ACHN (cell line): ENCODE data around the gene TBATA.

Experiments used
- DNase-seq: peaks from one replicate; pipeline ENCODE4 v3.0.0-alpha.2; 2015
- in situ Hi-C: cut with HindIII; loops from 2 replicates; pipeline ENCODE4 v1.10.0; 2017; ENCODE audit warnings: low sequenced_read_pairs, low pct_ligation_motif_present, low pct_unique_long_range_greater_than_20kb

Gene TBATA, protein sequence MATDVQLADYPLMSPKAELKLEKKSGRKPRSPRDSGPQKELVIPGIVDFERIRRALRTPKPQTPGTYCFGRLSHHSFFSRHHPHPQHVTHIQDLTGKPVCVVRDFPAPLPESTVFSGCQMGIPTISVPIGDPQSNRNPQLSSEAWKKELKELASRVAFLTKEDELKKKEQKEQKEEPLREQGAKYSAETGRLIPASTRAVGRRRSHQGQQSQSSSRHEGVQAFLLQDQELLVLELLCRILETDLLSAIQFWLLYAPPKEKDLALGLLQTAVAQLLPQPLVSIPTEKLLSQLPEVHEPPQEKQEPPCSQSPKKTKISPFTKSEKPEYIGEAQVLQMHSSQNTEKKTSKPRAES

GRCh38 chr10:70785190-70785589 is at the start of gene TBATA:
Gene TBATA, minus strand, starts transcription at chr10:70785377. Its CDS starts 1,998 bp downstream, at chr10:70783379.
- in situ Hi-C loops = no loop called here
- DNase-seq = no peak

DNA sequence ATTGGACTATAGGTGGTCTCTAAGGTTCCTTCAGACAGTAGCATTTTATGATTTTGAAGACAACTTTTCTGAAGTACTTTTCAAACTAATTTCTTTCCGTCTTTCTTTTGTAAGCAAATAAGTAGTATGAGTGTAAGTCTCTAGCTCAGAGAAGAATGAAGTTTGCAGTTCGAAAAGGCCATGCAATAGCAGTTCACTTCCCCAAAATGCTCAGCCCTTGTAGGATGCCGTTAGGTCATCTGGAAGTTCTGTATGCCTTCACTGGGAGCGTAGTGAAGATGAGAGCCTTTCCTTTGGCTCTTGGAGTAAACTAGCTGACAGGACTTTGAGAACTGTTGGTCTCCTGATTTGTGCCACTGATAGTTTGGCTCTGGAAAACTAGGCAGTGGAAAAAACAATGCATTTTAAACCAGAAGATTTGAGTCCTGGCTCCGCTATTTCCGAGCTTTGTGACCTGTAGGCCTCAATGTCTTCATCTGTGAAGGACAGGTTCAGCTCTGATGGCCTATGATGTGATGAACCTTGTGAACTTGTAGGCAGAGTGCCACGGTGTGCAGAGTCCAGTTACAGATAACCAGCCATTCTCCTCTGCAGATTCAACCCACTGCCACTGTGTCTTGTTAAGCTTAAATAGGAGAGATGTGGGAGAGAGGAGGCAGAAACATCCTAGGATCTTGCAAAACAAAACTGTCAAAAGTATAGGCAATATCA is 49.4 kb upstream of the TBATA start:
- no peak for DNase-seq
- in situ Hi-C loops = no loop called here

DNA sequence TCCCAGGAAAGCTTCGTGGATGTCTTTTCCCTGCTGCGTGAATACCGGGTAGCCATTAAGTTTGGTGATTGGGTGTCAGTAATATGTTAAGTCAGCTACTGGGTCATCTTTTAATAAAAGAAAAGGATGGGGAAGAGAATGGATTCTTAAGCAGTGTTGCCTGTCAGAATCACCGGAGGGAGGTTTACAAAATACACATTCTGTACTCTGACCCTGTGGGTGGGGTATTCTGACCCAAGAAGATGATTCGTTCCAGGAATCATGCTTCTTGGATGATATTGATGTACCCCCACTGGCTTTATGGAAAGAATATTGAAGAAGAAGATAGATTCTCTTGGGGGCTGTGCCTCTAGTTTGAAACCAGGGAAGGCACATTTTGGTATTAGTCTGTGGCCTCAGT is 48.8 kb upstream of the TBATA start:
- in situ Hi-C loops = no loop called here
- no peak for DNase-seq

GRCh38 chr10:70833601-70834000 is 48.4 kb upstream of the TBATA start:
- DNase-seq = no peak
- in situ Hi-C loops = no loop called here

GRCh38 chr10:70832852-70833528 is 47.8 kb upstream of the TBATA start:
- in situ Hi-C loops = no loop called here
- DNase-seq = peak; percentile 66

DNA sequence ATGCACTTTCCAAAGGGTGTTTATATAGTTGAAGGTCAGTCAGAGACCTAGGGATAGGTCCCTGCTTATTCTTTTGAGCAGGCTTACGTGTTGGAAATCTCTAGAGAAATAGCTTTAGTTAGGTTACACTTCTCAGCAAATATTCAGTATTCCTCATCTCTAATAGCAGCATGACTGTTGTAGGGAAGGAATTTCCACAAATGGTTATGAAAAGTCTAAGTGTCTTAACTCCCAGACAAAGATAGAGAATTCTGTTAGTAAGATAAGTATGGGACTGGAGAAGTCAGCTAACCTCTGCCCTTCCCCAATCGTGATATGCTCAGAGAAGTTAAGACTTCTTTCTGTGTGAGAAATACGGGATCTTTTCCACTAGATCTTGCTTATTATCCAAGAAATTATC is 47.0 kb upstream of the TBATA start:
- in situ Hi-C loops = no loop called here
- DNase-seq = no peak

DNA sequence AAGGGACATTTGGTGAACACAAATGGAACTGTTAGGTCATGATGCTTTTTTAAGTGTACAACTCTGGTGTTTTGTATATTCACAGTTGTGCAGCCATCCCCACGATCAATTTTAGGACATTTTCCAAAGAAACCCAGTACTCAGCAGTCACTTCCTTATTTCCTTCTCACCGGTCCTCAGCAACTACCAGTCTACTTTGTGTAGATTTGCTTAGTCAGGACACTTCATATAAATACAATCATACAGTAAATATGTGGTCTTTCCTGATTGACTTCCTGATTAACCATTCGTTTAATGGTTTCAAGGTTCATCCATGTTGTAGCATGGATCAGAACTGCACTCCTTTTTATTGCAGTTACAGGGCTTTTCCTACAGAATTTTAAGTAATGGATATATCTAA is 45.0 kb upstream of the TBATA start:
- in situ Hi-C loops = no loop called here
- DNase-seq = no peak

GRCh38 chr10:70829543-70829942 is 44.4 kb upstream of the TBATA start:
- DNase-seq = no peak
- in situ Hi-C loops = no loop called here

DNA sequence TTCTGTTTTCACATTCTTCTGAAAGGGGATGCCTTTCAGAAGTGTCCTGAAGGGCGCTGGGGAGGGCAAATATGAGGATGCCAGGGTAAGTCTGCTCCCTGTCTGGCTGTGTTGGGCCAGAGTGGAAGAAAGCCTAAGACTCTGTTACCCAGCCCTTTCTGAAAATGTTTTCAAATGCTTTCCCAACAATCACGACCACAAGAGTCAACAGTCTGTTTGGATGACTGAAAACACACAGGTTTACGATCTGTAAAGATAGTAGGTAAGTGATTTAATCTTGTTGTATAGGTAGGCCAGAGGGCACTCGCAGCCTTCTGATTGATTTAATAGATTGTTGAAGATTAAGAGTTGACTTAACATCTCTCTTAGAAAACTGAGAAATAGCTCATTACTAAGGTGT is 43.7 kb upstream of the TBATA start:
- DNase-seq = no peak
- in situ Hi-C loops = no loop called here

- no peak for DNase-seq
- in situ Hi-C loops = no loop called here
These were observed 42.0 kb upstream of the TBATA start for GRCh38 chr10:70827086-70827757.

GRCh38 chr10:70822076-70822820 is 37.1 kb upstream of the TBATA start:
- in situ Hi-C loops = no loop called here
- DNase-seq = no peak

DNA sequence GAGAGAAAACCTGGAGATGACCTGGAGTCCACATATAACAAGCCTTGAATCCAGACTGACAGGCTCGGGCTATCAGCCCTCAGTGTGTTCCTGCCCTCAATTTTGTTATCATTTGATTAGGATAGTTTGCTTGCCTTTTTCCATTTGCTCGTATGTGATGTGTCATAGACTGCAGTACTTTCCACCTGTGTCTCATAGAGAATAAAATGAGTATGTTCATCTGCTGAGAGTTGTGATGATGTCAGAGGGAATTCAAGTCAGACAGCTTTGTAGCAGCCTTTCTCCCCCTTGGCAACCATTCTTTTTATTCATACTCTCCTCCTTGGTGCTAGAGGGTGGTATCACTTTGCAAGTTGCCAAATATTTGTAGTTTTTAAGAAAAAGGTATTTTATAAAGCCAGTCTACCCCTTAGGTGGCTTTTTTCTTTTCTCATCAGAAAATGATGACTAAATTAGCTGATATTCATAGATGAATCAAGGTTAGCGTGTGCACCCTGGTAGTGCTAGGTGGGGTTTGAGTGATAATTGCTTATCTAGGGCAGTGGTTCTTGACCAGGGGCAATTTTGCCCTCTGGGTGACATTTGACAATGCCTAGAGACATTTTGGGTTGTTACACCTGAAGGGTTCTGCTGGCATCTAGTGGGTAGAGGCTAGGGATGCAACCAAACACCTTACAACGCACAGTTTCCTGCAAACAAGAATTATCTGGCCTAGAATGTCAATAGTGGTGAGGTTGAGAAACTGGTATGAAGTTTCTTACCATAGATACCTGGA is 36.0 kb upstream of the TBATA start:
- no peak for DNase-seq
- in situ Hi-C loops = no loop called here

DNA sequence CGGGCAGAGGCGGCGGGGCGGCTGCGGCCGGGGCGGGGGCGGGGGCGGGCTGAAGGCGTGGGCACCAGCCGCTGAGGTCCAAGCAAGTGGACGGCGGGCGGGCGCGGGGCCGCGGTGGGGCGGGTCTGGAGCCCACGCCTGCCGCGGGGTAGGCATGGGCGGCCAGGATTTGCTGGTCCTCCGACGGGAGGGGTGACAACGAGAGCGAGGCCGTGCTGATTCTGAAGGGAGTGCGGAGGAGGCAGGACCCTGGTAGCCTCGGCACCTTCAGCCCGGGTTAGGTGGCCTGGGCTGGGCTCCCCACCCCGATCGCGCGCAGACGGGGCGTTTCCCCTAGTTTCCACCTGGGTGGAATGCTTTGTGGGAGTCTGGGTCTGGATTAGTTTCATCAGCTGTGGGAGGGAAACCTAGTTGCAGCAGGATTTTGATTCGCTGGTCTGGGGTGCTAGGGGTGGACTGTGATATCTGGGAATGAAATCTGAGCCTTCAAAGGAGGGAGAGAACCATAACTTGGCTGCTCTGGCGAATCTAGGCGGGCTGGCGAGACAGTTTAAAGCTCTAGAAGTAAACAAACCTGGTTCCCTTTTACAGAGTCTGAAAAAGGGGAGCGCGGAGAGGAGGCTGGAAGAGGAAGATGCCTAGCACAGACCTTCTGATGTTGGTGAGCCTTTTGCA is 31.2 kb upstream of the TBATA start:
- in situ Hi-C loops = no loop called here
- DNase-seq = peak; percentile 91

- peak; percentile 89 for DNase-seq
- in situ Hi-C loops = no loop called here
These were observed 30.5 kb upstream of the TBATA start, which contains the start of gene SGPL1 for GRCh38 chr10:70815504-70816219. Gene SGPL1, plus strand, starts transcription at chr10:70815948. Its CDS starts 906 bp downstream, at chr10:70816854.

DNA sequence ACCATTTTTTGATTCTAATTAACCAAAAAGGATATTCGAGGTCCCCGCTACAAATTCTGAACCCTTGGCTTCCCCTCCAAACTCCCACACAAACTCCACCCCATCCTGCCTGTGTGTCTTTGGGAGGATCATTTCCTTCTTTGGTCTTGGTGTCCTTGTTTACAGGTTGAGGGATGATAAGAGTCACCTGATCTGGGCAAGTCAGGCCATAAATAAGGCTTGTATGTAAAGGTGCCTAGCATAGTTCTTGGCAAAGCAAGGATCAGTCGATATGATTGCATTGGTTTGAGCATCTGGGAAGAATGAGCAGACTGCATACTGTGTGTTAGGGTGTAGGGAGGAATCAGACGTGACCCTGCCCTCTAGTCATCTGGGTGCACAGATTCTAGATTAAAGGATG is 28.9 kb upstream of the TBATA start:
- DNase-seq = no peak
- in situ Hi-C loops = no loop called here

DNA sequence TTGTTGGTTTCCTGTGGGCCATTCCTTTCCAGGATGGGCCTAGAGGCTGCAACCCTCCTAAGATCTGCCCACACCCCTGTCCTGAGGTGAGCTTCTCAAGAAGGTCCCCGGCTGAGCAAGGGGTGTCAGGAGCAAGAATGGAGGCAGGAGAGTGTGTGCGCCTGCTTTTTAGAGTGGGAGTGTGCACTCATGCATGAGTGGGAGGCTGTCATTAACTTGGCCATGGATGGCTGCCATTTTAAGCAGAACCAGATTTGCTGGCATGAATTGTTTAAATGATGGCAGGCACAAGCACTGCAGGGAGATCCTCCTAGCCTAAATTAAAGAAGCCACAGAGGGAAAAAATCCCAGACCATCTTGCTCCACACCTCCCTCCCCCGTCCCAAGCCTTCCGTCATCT is 27.6 kb upstream of the TBATA start:
- DNase-seq = no peak
- in situ Hi-C loops = no loop called here

DNA sequence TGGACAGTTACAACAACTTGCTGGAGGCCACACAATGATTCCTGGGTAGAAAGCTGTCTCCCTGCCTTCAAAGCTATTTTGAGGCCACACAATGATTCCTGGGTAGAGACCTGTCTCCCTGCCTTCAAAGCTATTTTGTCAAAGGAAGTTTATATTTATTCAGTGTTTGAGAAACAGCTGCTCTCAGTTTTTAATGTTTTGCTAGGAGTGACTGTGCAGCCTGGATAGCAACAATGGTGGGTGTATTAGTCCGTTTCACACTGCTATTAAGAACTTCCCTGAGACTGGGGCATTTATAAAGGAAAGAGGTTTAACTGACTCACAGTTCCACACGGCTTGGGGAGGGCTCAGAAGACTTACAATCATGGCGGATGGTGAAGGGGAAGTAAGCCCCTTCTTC is 26.7 kb upstream of the TBATA start:
- in situ Hi-C loops = no loop called here
- DNase-seq = no peak
